Subcutaneous abdominal adipose tissue (tissue), 5 donors: ENCODE data around the gene XYLT1.

Experiments
- H3K27ac ChIP-seq: one replicate; pipeline ENCODE4 v1.7.0; 2013; ENCODE audit warnings: low read depth, mild to moderate bottlenecking, inconsistent platforms, low read length, moderate library complexity
- H3K27me3 ChIP-seq, 5 donors: one replicate each; pipeline ENCODE4 v1.7.0; 2013; ENCODE audit warnings: low read length in 5 of 5, inconsistent platforms in 1 of 5; ENCODE audit not compliant: control insufficient read depth in 5 of 5, insufficient read depth in 4 of 5
- H3K36me3 ChIP-seq, 5 donors: one replicate each; pipeline ENCODE4 v1.7.0; 2013; ENCODE audit warnings: low read length in 5 of 5; ENCODE audit not compliant: control insufficient read depth in 5 of 5, insufficient read depth in 5 of 5
- H3K4me1 ChIP-seq, 5 donors: one replicate each; pipeline ENCODE4 v1.7.0; 2013; ENCODE audit warnings: low read length in 5 of 5, mild to moderate bottlenecking in 3 of 5, moderate library complexity in 1 of 5; ENCODE audit not compliant: control insufficient read depth in 5 of 5, insufficient read depth in 5 of 5
- H3K4me3 ChIP-seq, 5 donors: one replicate each; pipeline ENCODE4 v1.7.0; 2013; ENCODE audit warnings: low read length in 5 of 5, low read depth in 1 of 5
- H3K9ac ChIP-seq, 5 donors: one replicate each; pipeline ENCODE4 v1.7.0; 2013; ENCODE audit warnings: low read length in 5 of 5, mild to moderate bottlenecking in 4 of 5, moderate library complexity in 3 of 5
- H3K9me3 ChIP-seq, 5 donors: one replicate each; pipeline ENCODE4 v1.7.0; 2013; ENCODE audit warnings: low read length in 5 of 5; ENCODE audit not compliant: control insufficient read depth in 5 of 5
- donor health status: healthy.
- donor health status: healthy.
- donor health status: healthy.
- donor health status: healthy.
- donor health status: healthy.

XYLT1 gene

DNA sequence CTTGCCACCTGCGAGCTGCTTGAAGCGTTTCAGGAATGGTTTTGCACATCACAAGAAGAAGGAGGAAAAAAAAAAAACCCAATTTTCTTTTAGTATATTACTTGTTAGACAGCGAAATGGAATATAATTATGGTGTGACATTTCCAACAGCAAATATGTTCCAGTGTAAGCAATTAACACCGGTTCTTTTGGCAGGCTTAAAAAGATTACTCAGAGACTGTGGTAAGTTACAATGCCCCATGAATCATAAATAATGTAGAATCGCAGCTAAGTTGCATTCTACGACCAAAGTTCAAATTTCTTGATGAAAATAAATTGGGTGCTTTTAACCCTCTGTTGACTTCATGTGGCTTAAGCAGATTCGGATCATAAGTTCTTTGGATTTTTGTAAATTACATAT, 245.2 kb downstream of the XYLT1 start:
- no peak overlapping the region for H3K4me3 ChIP-seq
- no peaks in the 10 kb centered on the region for H3K9me3 ChIP-seq
- no peaks in the 10 kb centered on the region for H3K27me3 ChIP-seq
- no peaks in the 10 kb centered on the region for H3K36me3 ChIP-seq
- no peak overlapping the region for H3K9ac ChIP-seq
- H3K4me1 ChIP-seq = peaks cover 4 to 31% (median 26%) of the 10 kb centered on the region in 5 donors
- peak overlapping the region; percentile 39 for H3K27ac ChIP-seq

DNA sequence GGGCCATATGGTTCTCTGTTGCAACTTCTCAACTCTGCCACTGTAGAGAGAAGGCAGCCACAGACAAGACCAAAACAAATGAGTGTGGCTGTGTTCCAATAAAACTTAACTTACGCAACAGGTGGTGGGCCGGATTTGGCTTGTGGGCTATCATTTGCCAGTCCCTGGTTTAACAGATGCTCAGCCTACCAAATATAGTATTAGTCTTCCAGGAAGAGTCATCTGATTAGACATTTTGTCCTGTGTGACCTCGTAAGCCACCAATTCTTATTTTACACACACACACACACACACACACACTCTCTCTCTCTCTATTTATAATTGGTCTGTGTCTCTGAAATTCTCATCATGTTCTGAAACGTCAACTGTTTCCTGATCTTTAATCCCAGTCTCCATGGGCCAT, 245.9 kb downstream of the XYLT1 start:
- Histone ChIP-seq H3K27ac (peak overlapping the region; percentile 39), H3K36me3 (no peaks in the 10 kb centered on the region), H3K9ac (no peak overlapping the region), H3K4me3 (no peak overlapping the region), H3K4me1 (peaks cover 4 to 31% (median 26%) of the 10 kb centered on the region in 5 donors), H3K9me3 (no peaks in the 10 kb centered on the region), H3K27me3 (no peaks in the 10 kb centered on the region)

GRCh38 chr16:17224350-17224749, 246.4 kb downstream of the XYLT1 start:
- peaks cover 4 to 31% (median 26%) of the 10 kb centered on the region in 5 donors for H3K4me1 ChIP-seq
- no peak overlapping the region for H3K4me3 ChIP-seq
- H3K36me3 ChIP-seq = no peaks in the 10 kb centered on the region
- H3K27ac ChIP-seq = peak overlapping the region; percentile 39
- H3K27me3 ChIP-seq = no peaks in the 10 kb centered on the region
- no peaks in the 10 kb centered on the region for H3K9me3 ChIP-seq
- H3K9ac ChIP-seq = no peak overlapping the region

GRCh38 chr16:17223576-17223975, 247.2 kb downstream of the XYLT1 start:
- H3K27me3 ChIP-seq = no peaks in the 10 kb centered on the region
- H3K9ac ChIP-seq = no peak overlapping the region
- H3K4me3 ChIP-seq = no peak overlapping the region
- H3K27ac ChIP-seq = no peak overlapping the region
- peaks cover 4 to 31% (median 26%) of the 10 kb centered on the region in 5 donors for H3K4me1 ChIP-seq
- H3K36me3 ChIP-seq = no peaks in the 10 kb centered on the region
- no peaks in the 10 kb centered on the region for H3K9me3 ChIP-seq

- no peak overlapping the region for H3K4me3 ChIP-seq
Observed at GRCh38 chr16:17222871-17223401, 247.8 kb downstream of the XYLT1 start.

GRCh38 chr16:17219991-17220390, 250.8 kb downstream of the XYLT1 start:
- H3K9me3 ChIP-seq = no peaks in the 10 kb centered on the region
- no peaks in the 10 kb centered on the region for H3K27me3 ChIP-seq
- H3K4me3 ChIP-seq = no peak overlapping the region
- peaks cover 0 to 3% (median 0%) of the 10 kb centered on the region in 5 donors for H3K36me3 ChIP-seq
- H3K27ac ChIP-seq = no peak overlapping the region
- peaks cover 4 to 23% (median 22%) of the 10 kb centered on the region in 5 donors for H3K4me1 ChIP-seq
- no peak overlapping the region for H3K9ac ChIP-seq

More at GRCh38 chr16:17222871-17223401, 247.8 kb downstream of the XYLT1 start:
- no peaks in the 10 kb centered on the region for H3K36me3 ChIP-seq
- no peak overlapping the region for H3K27ac ChIP-seq
- no peaks in the 10 kb centered on the region for H3K27me3 ChIP-seq
- H3K9ac ChIP-seq = no peak overlapping the region
- peaks cover 4 to 31% (median 26%) of the 10 kb centered on the region in 5 donors for H3K4me1 ChIP-seq
- no peaks in the 10 kb centered on the region for H3K9me3 ChIP-seq

- Histone ChIP-seq H3K4me1 (no peaks in the 10 kb centered on the region), H3K27ac (no peak overlapping the region), H3K27me3 (no peaks in the 10 kb centered on the region), H3K4me3 (no peak overlapping the region), H3K9me3 (peaks cover 2 to 8% (median 7%) of the 10 kb centered on the region in 5 donors), H3K36me3 (peaks cover 0 to 7% (median 3%) of the 10 kb centered on the region in 5 donors), H3K9ac (no peak overlapping the region)
Observed at GRCh38 chr16:17215936-17216335, 254.8 kb downstream of the XYLT1 start.

DNA sequence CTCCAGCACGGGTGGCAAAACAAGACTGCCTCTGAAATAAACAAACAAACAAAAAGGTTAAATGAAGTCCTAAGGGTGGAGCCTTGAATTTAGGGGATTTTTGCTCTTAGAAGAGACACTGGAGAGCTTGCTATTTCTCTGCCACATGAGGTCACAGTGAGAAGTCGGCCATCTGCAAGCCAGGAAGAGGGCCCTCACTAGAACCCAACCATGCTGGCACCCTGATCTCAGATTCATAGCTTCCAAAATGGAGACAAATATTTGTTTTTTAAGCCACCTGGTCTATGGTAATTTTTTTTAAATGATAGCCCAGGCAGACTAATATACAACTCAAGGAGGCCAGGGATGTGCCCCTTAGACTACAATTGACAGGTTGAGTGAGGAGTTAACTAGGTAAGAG, 255.5 kb downstream of the XYLT1 start:
- no peaks in the 10 kb centered on the region for H3K4me1 ChIP-seq
- H3K27me3 ChIP-seq = no peaks in the 10 kb centered on the region
- H3K9ac ChIP-seq = no peak overlapping the region
- H3K9me3 ChIP-seq = peaks cover 2 to 8% (median 7%) of the 10 kb centered on the region in 5 donors
- no peak overlapping the region for H3K27ac ChIP-seq
- H3K4me3 ChIP-seq = no peak overlapping the region
- H3K36me3 ChIP-seq = peaks cover 0 to 7% (median 3%) of the 10 kb centered on the region in 5 donors

GRCh38 chr16:17213974-17214373, 256.8 kb downstream of the XYLT1 start:
- H3K9me3 ChIP-seq = peaks cover 2 to 8% (median 7%) of the 10 kb centered on the region in 5 donors
- no peak overlapping the region for H3K4me3 ChIP-seq
- no peak overlapping the region for H3K9ac ChIP-seq
- H3K27me3 ChIP-seq = no peaks in the 10 kb centered on the region
- no peak overlapping the region for H3K27ac ChIP-seq
- H3K4me1 ChIP-seq = no peaks in the 10 kb centered on the region
- peaks cover 0 to 7% (median 3%) of the 10 kb centered on the region in 5 donors for H3K36me3 ChIP-seq

- Histone ChIP-seq H3K4me1 (no peaks in the 10 kb centered on the region), H3K27ac (no peak overlapping the region), H3K36me3 (peaks cover 0 to 7% (median 3%) of the 10 kb centered on the region in 5 donors), H3K9ac (no peak overlapping the region), H3K27me3 (no peaks in the 10 kb centered on the region), H3K4me3 (no peak overlapping the region), H3K9me3 (peaks cover 2 to 8% (median 7%) of the 10 kb centered on the region in 5 donors)
Observed at GRCh38 chr16:17213025-17213424, 257.7 kb downstream of the XYLT1 start.
